H1 (cell line): Measurements from ENCODE around the gene HLA-DPA1.

Source experiments
- ATF3 ChIP-seq: IDR thresholded peaks from 2 replicates; pipeline ENCODE4 v1.6.1; 2011; ENCODE audit warnings: low read depth, mild to moderate bottlenecking, low read length; ENCODE audit not compliant: insufficient read depth
- CBX8 ChIP-seq: fragments of 300-800, 300-1000 bp; sonication (generic); IDR thresholded peaks from 2 replicates; pipeline ENCODE4 v1.7.1; 2016; ENCODE audit warnings: low read depth, low read length, borderline replicate concordance
- CHD7 ChIP-seq: fragments of 300-600 bp; sonication (generic); IDR thresholded peaks from 2 replicates; pipeline ENCODE4 v1.7.1; 2012; ENCODE audit warnings: low read length, moderate library complexity, mild to moderate bottlenecking, inconsistent platforms; ENCODE audit not compliant: insufficient replicate concordance
- CTCF ChIP-seq, 3 experiments: IDR thresholded peaks; 1 replicate in 2 of 3; 2 replicates in 1 of 3; pipeline versions ENCODE4 v1.5.1 to v1.6.1; 2011; ENCODE audit warnings: low read length in 3 of 3, mild to moderate bottlenecking in 3 of 3, inconsistent platforms in 2 of 3, low read depth in 1 of 3, moderate library complexity in 1 of 3; ENCODE audit not compliant: insufficient read depth in 1 of 3; ENCODE audit errors: control extremely low read depth in 1 of 3
- EZH2 ChIP-seq: fragments of 200-600 bp; sonication (generic); IDR thresholded peaks from 2 replicates; pipeline ENCODE4 v1.7.1; 2012; ENCODE audit warnings: low read depth, mild to moderate bottlenecking, moderate library complexity, low read length, inconsistent platforms; ENCODE audit not compliant: severe bottlenecking
- POLR2A ChIP-seq, 2 experiments: IDR thresholded peaks; 1 replicate in 1 of 2; 2 replicates in 1 of 2; pipeline ENCODE4 v1.6.1; 2011; ENCODE audit warnings: low read depth in 2 of 2, low read length in 2 of 2, mild to moderate bottlenecking in 2 of 2; ENCODE audit errors: control extremely low read depth in 1 of 2
- POLR2AphosphoS5 ChIP-seq: IDR thresholded peaks from 2 replicates; pipeline ENCODE4 v1.6.1; 2011; ENCODE audit warnings: low read depth, low read length
- RBBP5 ChIP-seq: IDR thresholded peaks from 2 replicates; pipeline ENCODE4 v1.7.1; 2012; ENCODE audit warnings: low read depth, mild to moderate bottlenecking, inconsistent platforms, low read length, moderate library complexity, borderline replicate concordance
- RFX5 ChIP-seq: IDR thresholded peaks from 2 replicates; pipeline ENCODE4 v1.6.1; 2011; ENCODE audit warnings: low read depth, low read length, improper control_type of control experiment, borderline replicate concordance
- SRF ChIP-seq: IDR thresholded peaks from 2 replicates; pipeline ENCODE4 v1.6.1; 2011; ENCODE audit warnings: mild to moderate bottlenecking, low read depth, low read length, moderate library complexity
- SUZ12 ChIP-seq: fragments of 200-600 bp; sonication (generic); IDR thresholded peaks from 2 replicates; pipeline ENCODE4 v1.6.1; 2012; ENCODE audit warnings: mild to moderate bottlenecking, inconsistent platforms, low read length, moderate library complexity, mixed read lengths
- TAF1 ChIP-seq: IDR thresholded peaks from 2 replicates; pipeline ENCODE4 v1.6.1; 2011; ENCODE audit warnings: mild to moderate bottlenecking, low read depth, low read length
- TCF12 ChIP-seq: IDR thresholded peaks from 2 replicates; pipeline ENCODE4 v1.6.1; 2011; ENCODE audit warnings: low read depth, mild to moderate bottlenecking, low read length
- USF2 ChIP-seq: IDR thresholded peaks from 2 replicates; pipeline ENCODE4 v1.6.1; 2011; ENCODE audit warnings: low read length, improper control_type of control experiment

GRCh38 chr6:33018418-33018817 is 55.0 kb downstream of the HLA-DPA1 start:
- TF ChIP-seq RBBP5 (no peak), USF2 (no peak), POLR2AphosphoS5 (no peak), SUZ12 (no peak), ATF3 (no peak), TAF1 (no peak), CTCF (IDR thresholded peaks at IDR 0.05; ENCODE audit: control extremely low read depth in 1 of 3, insufficient read depth in 1 of 3, low read depth in 1 of 3, low read length in 3 of 3) (no peak), EZH2 (no peak), TCF12 (no peak), POLR2A (IDR thresholded peaks at IDR 0.05; ENCODE audit: control extremely low read depth in 1 of 2, low read depth in 2 of 2, low read length in 2 of 2) (no peak), CHD7 (no peak), CBX8 (no peak), SRF (no peak), RFX5 (no peak)
